GM06990 (cell line): ENCODE measurements around the gene MIF4GD.

ENCODE experiments used
- DNase-seq: peaks from one replicate; pipeline ENCODE4 v3.0.0-alpha.2; 2011; ENCODE audit not compliant: insufficient read length; ENCODE audit errors: extremely low read depth
- H3K27me3 ChIP-seq: replicated peaks from 2 replicates; pipeline ENCODE4 v1.6.0; 2011; ENCODE audit warnings: low read length; ENCODE audit not compliant: control insufficient read depth, insufficient read depth
- H3K36me3 ChIP-seq: 2 replicates; pipeline ENCODE4 v1.5.1; 2011; ENCODE audit warnings: low read length; ENCODE audit not compliant: control insufficient read depth, insufficient read depth
- H3K4me3 ChIP-seq: replicated peaks from 2 replicates; pipeline ENCODE4 v1.5.1; 2011; ENCODE audit warnings: low read depth, mild to moderate bottlenecking, control low read depth, low read length
- TF ChIP-seq, protein P1 (sequence below): IDR thresholded peaks from 2 replicates; pipeline ENCODE4 v1.5.1; 2011; ENCODE audit warnings: low read length, control low read depth, mild to moderate bottlenecking, inconsistent platforms; ENCODE audit not compliant: insufficient read depth, poor library complexity, severe bottlenecking

Gene MIF4GD

DNA sequence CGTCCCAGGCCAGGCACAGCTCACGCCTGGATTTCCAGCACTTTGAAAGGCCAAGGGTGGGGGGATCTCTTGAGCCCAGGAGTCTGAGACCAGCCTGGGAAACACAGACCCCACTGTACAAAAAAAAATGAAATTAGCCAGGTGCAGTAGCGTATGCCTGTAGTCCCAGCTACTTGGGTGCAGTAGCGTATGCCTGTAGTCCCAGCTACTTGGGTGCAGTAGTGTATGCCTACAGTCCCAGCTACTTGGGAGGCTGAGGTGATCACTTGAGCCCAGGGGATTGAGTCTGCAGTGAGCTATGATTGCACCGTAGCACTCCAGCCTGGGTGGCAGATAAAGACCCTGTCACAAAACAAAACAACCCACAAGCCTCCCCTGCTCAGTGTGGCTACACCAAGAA is 45.2 kb upstream of the MIF4GD start:
- TF ChIP-seq, protein P1, sequence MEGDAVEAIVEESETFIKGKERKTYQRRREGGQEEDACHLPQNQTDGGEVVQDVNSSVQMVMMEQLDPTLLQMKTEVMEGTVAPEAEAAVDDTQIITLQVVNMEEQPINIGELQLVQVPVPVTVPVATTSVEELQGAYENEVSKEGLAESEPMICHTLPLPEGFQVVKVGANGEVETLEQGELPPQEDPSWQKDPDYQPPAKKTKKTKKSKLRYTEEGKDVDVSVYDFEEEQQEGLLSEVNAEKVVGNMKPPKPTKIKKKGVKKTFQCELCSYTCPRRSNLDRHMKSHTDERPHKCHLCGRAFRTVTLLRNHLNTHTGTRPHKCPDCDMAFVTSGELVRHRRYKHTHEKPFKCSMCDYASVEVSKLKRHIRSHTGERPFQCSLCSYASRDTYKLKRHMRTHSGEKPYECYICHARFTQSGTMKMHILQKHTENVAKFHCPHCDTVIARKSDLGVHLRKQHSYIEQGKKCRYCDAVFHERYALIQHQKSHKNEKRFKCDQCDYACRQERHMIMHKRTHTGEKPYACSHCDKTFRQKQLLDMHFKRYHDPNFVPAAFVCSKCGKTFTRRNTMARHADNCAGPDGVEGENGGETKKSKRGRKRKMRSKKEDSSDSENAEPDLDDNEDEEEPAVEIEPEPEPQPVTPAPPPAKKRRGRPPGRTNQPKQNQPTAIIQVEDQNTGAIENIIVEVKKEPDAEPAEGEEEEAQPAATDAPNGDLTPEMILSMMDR = no peak
- no peak overlapping the region for H3K4me3 ChIP-seq
- H3K27me3 ChIP-seq = no peaks in the 10 kb centered on the region
- H3K36me3 ChIP-seq = peaks cover 8% of the 10 kb centered on the region
- no peak for DNase-seq

DNA sequence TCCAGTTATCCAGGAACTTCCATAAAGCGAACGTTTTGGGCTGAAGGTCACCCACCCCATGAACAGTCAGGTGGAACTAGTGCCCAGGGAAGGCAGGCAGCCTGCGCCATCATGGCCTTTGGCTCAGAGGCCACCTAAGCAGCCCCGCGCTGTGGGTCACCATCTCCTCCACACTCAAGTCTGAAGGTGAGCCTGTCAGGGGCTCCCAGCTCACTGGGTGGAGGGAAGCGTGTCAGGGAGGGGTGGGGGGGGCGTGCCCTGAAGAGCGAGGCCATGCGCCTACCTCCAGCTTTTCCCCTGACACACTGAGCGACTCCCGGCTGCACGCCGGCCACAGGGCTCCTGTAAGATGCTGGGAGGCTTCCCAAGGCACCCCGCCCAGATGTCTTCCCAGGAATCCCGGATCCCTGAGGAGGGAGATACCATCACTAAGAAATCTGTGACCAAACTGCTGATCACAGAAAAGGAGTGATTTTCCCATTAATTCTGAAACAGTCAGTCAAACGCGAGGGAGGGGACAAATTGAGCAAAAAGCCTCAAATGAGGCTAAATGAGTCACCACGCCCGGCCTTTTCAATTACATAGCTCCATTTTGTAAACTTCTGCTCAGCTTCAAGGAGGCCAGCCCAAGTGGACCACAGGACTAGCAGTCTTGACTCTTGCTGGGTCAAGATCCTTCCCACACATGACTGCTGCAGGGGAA is 44.7 kb upstream of the MIF4GD start:
- TF ChIP-seq, protein P1 = no peak
- no peaks in the 10 kb centered on the region for H3K27me3 ChIP-seq
- H3K4me3 ChIP-seq = no peak overlapping the region
- peak; percentile 78 for DNase-seq
- peaks cover 5% of the 10 kb centered on the region for H3K36me3 ChIP-seq

GRCh38 chr17:75313941-75314551 is 43.0 kb upstream of the MIF4GD start:
- TF ChIP-seq, protein P1 = no peak
- Histone ChIP-seq H3K27me3 (no peaks in the 10 kb centered on the region), H3K4me3 (no peak overlapping the region), H3K36me3 (peaks cover 5% of the 10 kb centered on the region)
- DNase-seq = no peak

GRCh38 chr17:75308732-75309629 is 38.0 kb upstream of the MIF4GD start:
- TF ChIP-seq, protein P1 = no peak
- Histone ChIP-seq H3K4me3 (no peak overlapping the region), H3K27me3 (no peaks in the 10 kb centered on the region), H3K36me3 (no peaks in the 10 kb centered on the region; the same call in 1 of the 2 replicates)
- no peak for DNase-seq

DNA sequence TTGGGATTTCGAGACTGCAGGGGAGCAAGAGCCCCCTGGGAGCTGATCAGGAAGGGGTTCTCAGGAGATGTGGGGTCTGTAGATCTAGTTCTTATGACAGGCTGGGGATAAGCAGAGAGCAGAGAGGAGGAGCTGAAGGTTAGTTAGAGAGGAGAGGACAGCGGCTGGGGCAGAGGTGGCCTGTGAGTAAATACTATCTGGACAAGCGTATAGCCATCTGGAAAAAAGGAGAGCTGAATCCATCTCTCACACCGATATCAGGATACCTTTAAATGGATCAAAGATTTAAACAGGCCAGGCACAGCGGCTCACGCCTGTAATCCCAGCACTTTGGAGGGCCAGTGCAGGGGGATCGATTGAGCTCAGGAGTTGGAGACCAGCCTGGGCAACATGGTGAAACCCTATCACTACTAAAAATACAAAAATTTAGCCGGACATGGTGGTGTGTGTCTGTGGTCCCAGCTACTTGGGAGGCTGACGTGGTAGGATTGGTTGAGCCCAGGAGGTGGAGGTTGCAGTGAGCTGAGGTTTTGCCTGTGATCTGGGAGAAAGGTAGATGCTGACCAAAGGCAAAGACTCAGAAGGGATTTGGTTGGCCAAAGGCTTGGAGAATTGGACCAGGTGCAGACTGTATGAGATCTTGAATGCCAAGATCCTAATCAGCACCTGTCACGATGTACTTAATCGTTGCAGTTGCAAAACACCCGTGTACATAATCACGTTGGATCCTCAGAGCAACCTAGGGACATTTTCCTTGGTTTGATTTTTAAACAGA is 37.1 kb upstream of the MIF4GD start:
- no peaks in the 10 kb centered on the region for H3K27me3 ChIP-seq
- TF ChIP-seq, protein P1 = no peak
- no peaks in the 10 kb centered on the region; the same call in 1 of the 2 replicates for H3K36me3 ChIP-seq
- H3K4me3 ChIP-seq = no peak overlapping the region
- no peak for DNase-seq
